Measurements from ENCODE around the gene FBXO39.
"Not testable (repeated sequence)": the region's sequence is repeated elsewhere in the genome, so short reads cannot be mapped to it uniquely, and the experiment has no call there.

The FBXO39 gene

DNA sequence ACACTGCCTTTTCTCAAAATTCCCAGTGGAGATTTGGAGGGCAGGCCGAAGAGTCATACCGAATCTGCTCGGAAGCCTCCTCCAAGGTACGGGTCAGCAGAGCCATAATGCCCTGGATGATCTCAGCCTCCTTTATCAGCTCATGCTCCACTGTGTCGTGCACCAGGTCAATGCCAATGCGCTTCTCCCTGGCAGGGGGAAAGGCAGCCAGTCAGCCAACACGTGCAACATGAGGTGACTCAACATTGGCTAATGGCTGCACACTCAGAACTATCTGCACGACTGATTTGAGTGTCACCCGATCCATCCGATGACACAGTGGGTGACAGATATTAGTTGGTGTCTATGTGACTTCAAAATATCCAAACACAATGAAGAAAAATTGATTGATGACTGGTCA lies 39.8 kb downstream of the FBXO39 start:
- Mint-ChIP-seq H3K27ac (no peak overlapping the region), H3K9me3 (no peaks in the 10 kb centered on the region), H3K4me3 (no peak overlapping the region), H3K4me1 (no peaks in the 10 kb centered on the region), H3K36me3 (no peaks in the 10 kb centered on the region), H3K27me3 (peaks cover 6% of the 10 kb centered on the region)

DNA sequence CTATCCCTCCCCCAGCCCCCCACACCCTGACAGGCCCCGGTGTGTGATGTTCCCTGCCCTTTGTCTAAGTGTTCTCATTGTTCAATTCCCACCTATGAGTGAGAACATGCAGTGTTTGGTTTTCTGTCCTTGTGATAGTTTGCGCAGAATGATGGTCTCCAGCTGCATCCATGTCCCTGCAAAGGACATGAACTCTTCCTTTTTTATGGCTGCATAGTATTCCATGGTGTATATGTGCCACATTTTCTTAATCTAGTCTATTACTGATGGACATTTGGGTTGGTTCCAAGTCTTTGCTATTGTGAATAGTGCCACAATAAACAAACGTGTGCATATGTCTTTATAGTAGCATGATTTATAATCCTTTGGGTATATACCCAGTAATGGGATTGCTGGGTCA lies 40.4 kb downstream of the FBXO39 start:
- not testable (repeated sequence) for H3K27ac Mint-ChIP-seq, H3K36me3 Mint-ChIP-seq, H3K4me3 Mint-ChIP-seq, H3K27me3 Mint-ChIP-seq, H3K4me1 Mint-ChIP-seq, H3K9me3 Mint-ChIP-seq

DNA sequence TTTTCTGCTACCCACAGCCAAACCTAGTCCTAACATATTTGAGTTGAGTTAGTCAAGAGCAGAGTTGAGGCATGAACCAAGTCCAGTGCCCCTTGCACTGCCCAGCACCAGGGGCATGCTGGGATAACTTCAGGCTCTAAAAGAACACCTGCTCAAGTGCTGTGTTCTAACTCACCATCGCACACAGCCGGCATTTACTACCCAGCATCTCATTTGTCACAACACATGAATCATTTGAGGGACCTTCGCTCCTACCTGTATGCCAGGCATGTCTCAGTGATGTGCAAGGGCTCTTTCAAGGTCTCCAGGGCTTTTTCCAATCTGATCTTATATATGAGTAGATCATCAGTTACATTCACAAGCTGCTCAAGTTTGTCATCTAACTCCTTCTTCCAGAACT lies 42.9 kb downstream of the FBXO39 start:
- Mint-ChIP-seq H3K27ac (no peak overlapping the region), H3K36me3 (no peaks in the 10 kb centered on the region), H3K9me3 (no peaks in the 10 kb centered on the region), H3K27me3 (peaks cover 8% of the 10 kb centered on the region), H3K4me1 (no peaks in the 10 kb centered on the region), H3K4me3 (no peak overlapping the region)

DNA sequence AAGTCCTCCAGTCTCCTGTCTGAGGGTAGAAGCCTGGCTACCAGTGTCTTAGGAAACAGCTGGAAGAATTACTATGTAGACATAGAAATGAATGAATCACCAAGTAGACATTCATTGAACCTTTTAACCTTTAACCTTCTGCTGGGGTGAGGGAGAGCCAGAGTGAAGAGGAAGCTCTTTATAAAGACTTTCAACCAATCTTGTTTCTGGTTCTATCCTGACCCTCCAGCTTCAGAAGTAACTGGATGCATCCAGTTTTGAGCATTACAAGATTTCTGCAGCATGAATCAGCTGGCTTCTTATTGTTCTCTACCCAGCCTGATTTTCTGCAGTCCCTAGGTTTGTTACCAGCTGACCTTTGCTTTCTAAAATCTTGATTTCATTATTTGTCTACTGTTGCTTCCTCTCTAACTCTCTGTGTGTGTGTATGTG lies 47.0 kb downstream of the FBXO39 start:
- no peaks in the 10 kb centered on the region for H3K9me3 Mint-ChIP-seq

DNA sequence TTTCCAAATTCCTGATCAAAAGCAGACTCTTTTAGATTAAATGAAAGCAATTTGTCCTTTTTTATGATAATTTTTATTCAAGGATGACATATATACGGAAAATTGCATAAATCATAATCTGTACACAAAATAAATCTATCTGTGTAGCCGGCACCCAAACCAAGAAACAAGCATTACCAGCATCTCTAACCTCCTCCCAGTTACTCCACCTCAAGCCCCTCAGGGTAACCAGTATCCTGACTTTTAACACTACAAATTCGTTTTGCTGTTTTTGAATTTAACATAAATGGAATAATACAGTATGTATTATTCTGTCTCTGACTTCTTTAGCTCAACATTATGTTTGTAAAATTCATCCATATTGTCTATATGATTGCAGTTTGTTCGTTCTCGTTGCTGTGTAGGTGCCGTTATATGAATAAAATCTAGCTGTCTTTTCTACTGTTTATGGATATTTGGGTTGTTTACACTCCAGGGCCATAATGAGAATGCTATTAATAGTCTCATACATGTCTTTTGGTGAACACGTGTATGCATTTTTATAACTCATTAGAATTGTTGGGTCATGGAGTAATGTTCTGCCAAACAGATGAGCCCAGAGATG lies 54.5 kb downstream of the FBXO39 start:
- Mint-ChIP-seq H3K9me3 (no peaks in the 10 kb centered on the region), H3K36me3 (peaks cover 2% of the 10 kb centered on the region), H3K4me3 (peak overlapping the region; percentile 24), H3K27me3 (peaks cover 36% of the 10 kb centered on the region), H3K4me1 (peaks cover 18% of the 10 kb centered on the region), H3K27ac (no peak overlapping the region)

More for the DNA sequence above, 47.0 kb downstream of the FBXO39 start:
- Mint-ChIP-seq H3K27ac (no peak overlapping the region), H3K4me1 (no peaks in the 10 kb centered on the region), H3K4me3 (no peak overlapping the region), H3K27me3 (peaks cover 6% of the 10 kb centered on the region), H3K36me3 (no peaks in the 10 kb centered on the region)

DNA sequence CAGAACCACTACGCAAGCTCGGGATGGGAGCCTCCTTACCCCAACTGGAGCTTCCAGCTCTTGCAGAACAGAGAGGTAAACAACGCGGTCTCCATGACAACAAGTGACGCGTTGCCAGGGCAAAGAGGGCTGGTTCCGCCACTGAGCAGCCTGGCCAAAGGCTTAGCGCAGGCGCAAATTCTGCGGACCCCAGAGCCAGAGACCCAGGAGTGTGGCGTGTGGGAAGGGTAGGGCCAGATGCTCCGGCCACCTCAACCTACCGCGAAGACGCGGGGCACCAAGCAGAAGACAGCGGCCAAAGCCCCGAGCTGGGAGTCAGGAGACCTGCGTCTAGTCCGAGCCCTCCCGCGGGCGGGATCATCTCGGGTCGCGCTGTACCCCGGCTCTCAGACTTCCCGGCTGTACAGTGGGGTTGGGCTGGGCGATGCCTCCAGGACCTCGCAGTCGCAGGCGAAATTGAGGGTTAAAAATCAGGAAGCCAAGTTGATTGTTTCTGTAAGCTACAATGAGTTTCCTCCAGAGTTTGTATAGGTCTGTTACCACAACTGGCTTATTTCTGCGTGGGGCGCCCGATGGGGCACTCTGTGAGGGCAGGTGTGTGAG lies 55.7 kb downstream of the FBXO39 start, which contains the start of gene TEKT1:
Gene TEKT1 (minus strand): TSS at position 69 of the 603 bp plus-strand sequence. CDS start 1,353 bp downstream, outside the sequence.
- H3K27ac Mint-ChIP-seq = peak within 1 kb of the TSS; percentile 73
- H3K4me1 Mint-ChIP-seq = peaks cover 18% of the 10 kb centered on the region
- H3K4me3 Mint-ChIP-seq = peak within 1 kb of the TSS; percentile 83
- peaks cover 2% of the 10 kb centered on the region for H3K36me3 Mint-ChIP-seq
- H3K27me3 Mint-ChIP-seq = peaks cover 42% of the 10 kb centered on the region
- H3K9me3 Mint-ChIP-seq = no peaks in the 10 kb centered on the region
